Embryonic facial prominence (tissue), 1 donor: ENCODE measurements around the gene DCAF17.
"Not testable (repeated sequence)": the region's sequence is repeated elsewhere in the genome, so short reads cannot be mapped to it uniquely, and the experiment has no call there.

Experiments used
- DNase-seq: peaks from one replicate; pipeline ENCODE4 v3.0.0-alpha.2; 2016; ENCODE audit errors: extremely low spot score

Gene DCAF17

DNA sequence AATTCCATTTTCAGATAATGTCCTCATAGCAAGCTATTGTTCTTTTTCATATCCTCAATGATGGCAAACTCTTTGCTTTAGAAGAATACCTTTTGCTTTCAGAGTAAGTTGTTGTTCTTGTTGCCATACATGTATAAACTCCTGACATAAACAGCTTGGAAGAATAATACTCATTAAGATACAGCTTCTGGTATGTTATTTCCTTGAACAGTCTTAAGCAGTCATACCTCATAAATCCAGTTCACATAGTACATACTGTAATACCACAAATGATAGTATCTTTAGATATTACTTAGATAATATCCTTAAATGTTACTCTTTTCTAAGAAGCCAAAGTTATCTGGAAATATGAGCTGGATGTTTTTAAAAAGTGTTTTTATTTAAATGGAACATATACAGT, 23.4 kb upstream of the DCAF17 start:
- DNase-seq = no peak

DNA sequence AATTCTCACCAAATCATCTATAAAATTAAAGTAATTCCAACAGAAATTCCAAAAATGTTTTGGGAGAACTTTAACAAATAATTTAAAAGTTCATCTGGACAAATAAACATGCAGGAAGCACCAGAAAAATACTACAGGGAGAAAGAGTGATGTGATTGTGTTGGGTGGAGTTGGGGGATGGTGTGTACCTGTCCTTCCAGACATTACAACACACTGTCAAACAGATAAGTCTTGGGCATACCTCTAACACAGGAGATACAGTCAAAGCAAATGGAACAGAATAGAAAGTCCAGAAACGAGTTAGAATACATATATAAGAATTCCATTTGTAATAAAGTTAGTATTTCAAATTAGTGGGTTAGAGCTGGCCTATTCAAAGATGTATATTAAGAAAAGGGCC, 22.8 kb upstream of the DCAF17 start:
- DNase-seq = no peak

GRCh38 chr2:171411791-171412483, 22.1 kb upstream of the DCAF17 start:
- DNase-seq = no peak

DNA sequence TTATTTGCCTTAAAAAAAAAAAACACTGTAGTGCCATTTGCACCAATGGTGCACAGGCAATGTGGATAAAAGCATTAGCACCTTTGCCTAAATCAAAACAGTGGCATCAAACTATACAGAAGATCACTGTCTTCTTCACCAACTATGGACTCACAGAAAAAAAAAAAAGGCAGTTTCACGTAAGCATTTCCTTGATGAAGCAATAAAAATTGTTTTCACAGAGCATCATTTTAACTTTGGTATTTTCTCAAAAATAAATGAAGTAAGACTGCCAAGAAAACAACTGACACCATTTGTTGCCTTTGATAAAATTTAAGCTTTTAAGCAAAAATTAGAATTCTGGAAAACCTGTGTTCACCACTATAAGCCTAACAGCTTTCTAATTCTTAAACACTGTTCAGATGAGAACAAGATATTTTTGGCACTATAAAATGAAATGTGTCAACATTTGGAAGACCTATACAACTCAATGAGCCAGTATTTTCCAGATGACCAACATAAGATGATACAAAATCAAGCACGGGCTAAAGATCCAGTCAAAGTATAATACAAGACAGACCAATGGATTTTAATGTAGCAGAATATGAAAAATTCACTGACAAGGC, 21.4 kb upstream of the DCAF17 start:
- DNase-seq = no peak

DNA sequence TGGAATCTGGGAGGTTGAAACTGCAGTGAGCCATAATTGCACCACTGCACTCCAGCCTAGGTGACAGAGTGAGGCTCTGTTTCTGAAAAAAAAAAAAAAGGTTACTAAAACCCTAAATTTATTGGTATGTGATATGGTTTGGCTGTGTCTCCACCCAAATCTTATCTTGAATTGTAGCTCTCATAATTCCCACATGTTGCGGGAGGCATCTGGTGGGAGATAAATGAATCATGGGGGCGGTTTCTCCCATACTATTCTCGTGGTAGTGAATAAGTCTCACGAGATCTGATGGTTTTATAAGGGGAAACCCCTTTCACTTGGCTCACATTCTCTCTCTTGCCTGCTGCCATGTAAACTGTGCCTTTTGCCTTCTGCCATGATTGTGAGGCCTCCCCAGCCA, 19.4 kb upstream of the DCAF17 start:
- not testable (repeated sequence) for DNase-seq

- DNase-seq = peak; percentile 84
Observed at GRCh38 chr2:171416009-171416926, 17.8 kb upstream of the DCAF17 start.

- no peak for DNase-seq
Observed at GRCh38 chr2:171419333-171419732, 14.7 kb upstream of the DCAF17 start.

- no peak for DNase-seq
Observed at GRCh38 chr2:171420728-171421563, 13.1 kb upstream of the DCAF17 start.

- not testable (repeated sequence) for DNase-seq
Observed at GRCh38 chr2:171422710-171423495, 11.1 kb upstream of the DCAF17 start.

DNA sequence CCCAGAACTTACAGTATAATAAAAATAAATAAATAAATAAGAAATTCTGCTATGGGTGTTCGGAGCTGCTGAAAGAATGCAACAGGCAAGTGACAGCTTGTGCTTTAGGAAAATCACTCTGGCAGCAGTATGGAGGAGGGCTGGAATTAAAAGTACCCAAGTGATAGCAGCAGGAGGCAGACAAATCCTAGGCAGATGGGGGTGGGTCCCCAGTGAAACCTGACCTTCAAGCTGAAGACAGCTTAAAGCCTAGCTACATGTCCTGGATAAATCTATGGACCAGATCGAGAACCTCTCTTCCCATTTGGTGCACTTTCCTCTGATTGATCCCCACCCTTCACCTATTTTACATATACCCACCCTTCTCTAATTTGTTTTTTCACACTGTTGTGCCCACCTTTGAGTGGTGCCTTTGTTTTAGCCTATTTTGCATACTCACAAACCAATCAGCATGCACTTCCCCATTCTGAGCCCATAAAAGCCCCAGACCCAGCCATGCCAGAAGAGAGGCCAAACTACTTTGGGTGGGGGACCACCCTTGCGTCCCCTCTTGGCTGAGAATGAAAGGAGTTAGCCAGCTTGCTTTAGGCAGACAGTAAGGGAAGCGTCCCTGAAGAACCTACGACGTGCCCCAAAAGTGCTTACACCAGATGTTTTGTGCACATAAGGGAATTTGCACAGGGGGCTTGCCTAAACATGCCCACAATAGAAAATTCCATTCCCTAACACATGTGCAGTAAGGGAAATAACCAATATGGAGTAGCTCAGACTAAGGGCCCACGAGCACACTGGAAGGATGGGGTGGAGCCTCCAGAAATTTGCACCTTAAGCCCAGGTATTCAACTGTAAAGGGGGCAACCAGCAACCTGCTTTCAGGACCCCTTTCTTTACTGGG, 3.3 kb upstream of the DCAF17 start:
- no peak for DNase-seq

- no peak for DNase-seq
Observed at GRCh38 chr2:171431677-171432167, 2.3 kb upstream of the DCAF17 start.

DNA sequence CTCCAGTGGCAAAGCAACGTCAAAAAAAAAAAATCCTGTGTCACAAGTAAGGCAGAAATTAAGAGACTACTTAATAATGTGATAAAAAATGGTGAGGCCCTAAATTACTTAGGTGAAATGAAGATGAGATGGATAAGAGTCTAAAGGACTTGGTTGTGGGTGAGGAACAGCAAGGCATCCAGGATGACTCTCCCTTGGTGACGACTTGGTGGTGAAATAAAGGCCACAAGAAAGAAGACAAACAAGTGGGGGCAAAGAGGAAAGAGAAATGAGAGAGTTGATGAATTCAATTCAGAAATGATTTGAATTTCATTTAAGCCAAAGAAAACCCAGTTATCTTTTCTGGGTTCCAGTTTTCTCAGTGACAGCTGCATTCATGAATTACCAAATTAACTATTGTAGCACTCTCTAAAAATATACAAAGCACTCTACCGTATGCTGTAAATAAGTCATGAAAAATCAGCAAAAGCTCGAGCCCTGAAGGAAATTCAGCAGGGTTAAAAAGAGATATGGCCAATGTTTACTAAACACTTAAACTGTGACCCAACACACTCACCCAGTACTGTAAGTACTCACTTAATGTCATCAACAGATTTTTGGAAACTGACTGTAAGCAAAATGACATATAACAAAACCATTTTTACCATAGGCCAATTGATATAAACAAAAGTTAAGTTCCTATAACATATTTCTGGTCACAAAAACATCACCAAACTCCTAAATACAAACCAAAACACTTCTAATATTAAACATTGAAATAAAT, 1.6 kb upstream of the DCAF17 start:
- no peak for DNase-seq

DNA sequence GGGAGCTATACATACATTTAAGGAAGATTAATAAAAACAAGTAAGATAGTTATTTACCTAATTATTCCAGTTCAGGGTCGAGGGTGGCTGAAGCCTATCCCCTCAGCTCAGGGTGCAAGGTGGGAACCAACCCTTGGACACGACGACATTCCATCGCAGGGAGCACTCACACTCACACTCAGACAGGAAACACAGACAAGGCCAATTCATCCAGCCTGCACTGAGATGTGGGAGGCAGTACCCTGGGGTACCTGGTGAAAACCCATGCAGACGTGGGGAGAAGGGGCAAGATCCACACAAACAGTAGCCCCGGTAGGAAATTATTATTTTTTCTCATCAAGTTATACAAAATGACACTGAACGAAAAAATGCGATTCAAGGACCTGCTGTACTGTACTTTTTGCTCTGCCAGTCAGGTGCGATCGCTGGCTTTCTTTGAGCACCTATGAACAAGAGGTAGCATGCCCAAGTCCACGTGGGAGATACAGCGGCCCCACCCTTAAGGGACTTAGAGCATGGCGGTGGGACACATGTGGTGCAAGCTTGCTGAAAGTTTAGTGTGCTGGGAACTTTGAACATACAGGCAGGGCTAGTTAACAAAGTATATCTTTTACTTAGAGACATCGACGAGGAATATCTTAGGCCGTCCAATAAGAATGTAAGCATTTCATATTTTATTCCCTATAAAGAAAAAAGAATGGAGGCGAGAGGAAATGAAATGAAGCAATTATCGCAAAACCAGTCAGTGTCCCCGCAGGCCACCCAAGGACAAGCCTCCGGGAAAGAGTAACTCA, 860 bp upstream of the DCAF17 start:
- peak; percentile 17 for DNase-seq

DNA sequence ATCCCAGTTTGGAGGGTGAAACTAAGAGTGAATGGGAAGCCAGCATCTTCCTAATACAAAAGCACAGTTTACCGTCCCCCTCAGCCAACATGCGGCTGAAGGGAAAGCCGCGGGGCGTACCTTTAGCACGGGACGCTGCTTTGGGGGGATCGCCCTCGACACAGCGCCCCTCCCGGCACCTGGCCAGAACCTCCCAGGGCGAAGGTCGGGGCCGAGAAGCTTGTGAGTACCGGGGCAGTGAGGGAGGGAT, 338 bp upstream of the DCAF17 start, which contains the start of gene METTL8:
Gene METTL8 (minus strand): TSS at position 228 of the 250 bp plus-strand sequence. CDS start 41,805 bp downstream, outside the sequence.
- no peak for DNase-seq

GRCh38 chr2:171436307-171436706, 2.3 kb downstream of the DCAF17 start:
- no peak for DNase-seq

DNA sequence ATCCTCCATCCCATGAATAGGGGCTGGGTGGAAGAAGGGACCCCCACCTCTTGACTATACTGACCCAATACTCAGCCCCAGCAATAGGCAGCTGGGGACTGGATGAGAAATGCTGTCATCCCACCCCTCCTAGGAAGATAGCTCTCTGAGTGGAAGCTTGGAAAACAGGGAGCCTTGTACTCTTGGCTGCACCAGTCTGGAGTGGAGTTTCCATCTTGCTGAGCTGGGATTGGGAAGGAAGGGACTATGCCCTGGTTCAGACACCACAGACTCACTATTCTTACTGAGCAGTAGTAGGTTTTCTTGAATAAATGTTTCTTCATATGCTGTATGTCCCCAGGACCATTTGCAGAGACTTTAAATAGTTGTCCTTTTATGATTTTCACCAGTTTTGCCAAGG, 7.4 kb downstream of the DCAF17 start:
- DNase-seq = no peak

- no peak for DNase-seq
Observed at GRCh38 chr2:171447675-171448074, 13.6 kb downstream of the DCAF17 start.

GRCh38 chr2:171451074-171451473, 17.0 kb downstream of the DCAF17 start:
- no peak for DNase-seq
